Peyer's patch (tissue), 4 donors: ENCODE measurements around the gene TUBA3E. TPM values are rescaled to one million over a fixed set of nuclear protein-coding genes. Genes with fewer than 3 reads are reported as not detected.
A peak's percentile ranks its signal among the peaks of the same experiment; 100 is the strongest.
"Not testable (repeated sequence)": the region's sequence is repeated elsewhere in the genome, so short reads cannot be mapped to it uniquely, and the experiment has no call there.

Source experiments
- DNase-seq, 3 donors: peaks; one replicate each; pipeline ENCODE4 v3.0.0-alpha.2; 2017 to 2019
- H3K27ac ChIP-seq, 4 donors: fragments of 200-600 bp; sonication (generic); one replicate each; pipeline ENCODE4 v1.5.1; 2016 to 2019
- H3K27me3 ChIP-seq, 2 donors: fragments of 200-600 bp; sonication (generic); one replicate each; pipeline ENCODE4 v1.5.1; 2019
- H3K36me3 ChIP-seq, 3 donors: fragments of 200-600 bp; sonication (generic); one replicate each; pipeline ENCODE4 v1.5.1; 2016 to 2019
- H3K4me1 ChIP-seq, 4 donors: fragments of 200-600 bp; sonication (generic); one replicate each; pipeline ENCODE4 v1.5.1; 2016 to 2019
- H3K4me3 ChIP-seq, 4 donors: fragments of 200-600 bp; sonication (generic); 1 replicate in 3 of 4; 2 replicates in 1 of 4; pipeline ENCODE4 v1.5.1; 2016 to 2019; ENCODE audit warnings: mild to moderate bottlenecking in 1 of 4
- H3K9me3 ChIP-seq, 4 donors: fragments of 200-600 bp; sonication (generic); one replicate each; pipeline ENCODE4 v1.5.1; 2016 to 2019; ENCODE audit warnings: mild to moderate bottlenecking in 1 of 4
- CTCF ChIP-seq, 6 experiments: fragments of 450-650 bp in 4 of 6; fragments of 200-600 bp in 2 of 6; sonication (generic) in 1 of 6; IDR thresholded peaks; one replicate each; pipeline ENCODE4 v1.5.1; 2017 to 2019; ENCODE audit warnings: antibody characterized with exemption in 6 of 6, mild to moderate bottlenecking in 3 of 6, moderate library complexity in 1 of 6
- POLR2A ChIP-seq, 2 donors: fragments of 450-650 bp; IDR thresholded peaks; one replicate each; pipeline ENCODE4 v1.5.1; 2017; ENCODE audit warnings: antibody characterized with exemption in 2 of 2, mild to moderate bottlenecking in 2 of 2, moderate library complexity in 2 of 2
- total RNA-seq, 4 donors: library from RNA; depleted of rRNA; stranded (reverse); fragments of >200 nt; gene quantifications; one replicate each; pipeline ENCODE4 v1.1.0, GENCODE V29; 2016

Gene TUBA3E
- not detected for total RNA-seq

- Histone ChIP-seq H3K4me1 (no peaks in the 10 kb centered on the region), H3K27ac (no peak within 1 kb of the TSS), H3K4me3 (no peak within 1 kb of the TSS), H3K9me3 (no peaks in the 10 kb centered on the region), H3K27me3 (no peaks in the 10 kb centered on the region), H3K36me3 (no peaks in the 10 kb centered on the region)
- no peak for DNase-seq
- no peak for TF ChIP-seq POLR2A (IDR thresholded peaks at IDR 0.05)
- TF ChIP-seq CTCF (IDR thresholded peaks at IDR 0.05): no peak
Observed at GRCh38 chr2:130198343-130198742, at the start of gene TUBA3E. Gene TUBA3E, minus strand, starts transcription at chr2:130198439. Its CDS starts 79 bp downstream, at chr2:130198360.

GRCh38 chr2:130246430-130246829 lies 48.2 kb upstream of the TUBA3E start:
- H3K4me1 ChIP-seq: no peaks in the 10 kb centered on the region
- H3K27me3 ChIP-seq: no peaks in the 10 kb centered on the region
- no peak overlapping the region for H3K27ac ChIP-seq
- no peaks in the 10 kb centered on the region for H3K36me3 ChIP-seq
- no peak for TF ChIP-seq POLR2A (IDR thresholded peaks at IDR 0.05)
- no peak for TF ChIP-seq CTCF (IDR thresholded peaks at IDR 0.05)
- no peak for DNase-seq
- no peaks in the 10 kb centered on the region for H3K9me3 ChIP-seq
- H3K4me3 ChIP-seq: no peak overlapping the region

GRCh38 chr2:130245976-130246375 lies 47.7 kb upstream of the TUBA3E start:
- no peaks in the 10 kb centered on the region for H3K27me3 ChIP-seq
- TF ChIP-seq POLR2A (IDR thresholded peaks at IDR 0.05) (no peak), CTCF (IDR thresholded peaks at IDR 0.05) (no peak)
- no peak for DNase-seq

GRCh38 chr2:130243359-130243758 lies 45.1 kb upstream of the TUBA3E start:
- Histone ChIP-seq H3K4me1 (no peaks in the 10 kb centered on the region), H3K27ac (no peak overlapping the region), H3K27me3 (no peaks in the 10 kb centered on the region), H3K36me3 (no peaks in the 10 kb centered on the region), H3K9me3 (no peaks in the 10 kb centered on the region), H3K4me3 (no peak overlapping the region)
- no peak for DNase-seq
- TF ChIP-seq POLR2A (IDR thresholded peaks at IDR 0.05) (no peak), CTCF (IDR thresholded peaks at IDR 0.05) (no peak)

More at GRCh38 chr2:130245976-130246375, 47.7 kb upstream of the TUBA3E start:
- Histone ChIP-seq H3K36me3 (no peaks in the 10 kb centered on the region), H3K27ac (no peak overlapping the region), H3K4me1 (no peaks in the 10 kb centered on the region), H3K4me3 (no peak overlapping the region), H3K9me3 (no peaks in the 10 kb centered on the region)

- DNase-seq: peak in 2 of 3 donors; percentile 75 to 85
- no peaks in the 10 kb centered on the region for H3K9me3 ChIP-seq
- H3K4me3 ChIP-seq: no peak overlapping the region
- no peak overlapping the region for H3K27ac ChIP-seq
- H3K36me3 ChIP-seq: no peaks in the 10 kb centered on the region
- H3K4me1 ChIP-seq: no peaks in the 10 kb centered on the region
- H3K27me3 ChIP-seq: no peaks in the 10 kb centered on the region
- TF ChIP-seq POLR2A (IDR thresholded peaks at IDR 0.05) (no peak), CTCF (IDR thresholded peaks at IDR 0.05) (no peak)
Observed at GRCh38 chr2:130241041-130241707, 42.9 kb upstream of the TUBA3E start.

- not testable (repeated sequence) for H3K4me1 ChIP-seq, DNase-seq, H3K9me3 ChIP-seq, H3K4me3 ChIP-seq, H3K27ac ChIP-seq, H3K36me3 ChIP-seq, H3K27me3 ChIP-seq
Observed at GRCh38 chr2:130239581-130239980, 41.3 kb upstream of the TUBA3E start.

GRCh38 chr2:130233066-130233465 lies 34.8 kb upstream of the TUBA3E start:
- not testable (repeated sequence) for DNase-seq, H3K36me3 ChIP-seq, H3K27me3 ChIP-seq, H3K4me1 ChIP-seq, H3K9me3 ChIP-seq, H3K4me3 ChIP-seq, H3K27ac ChIP-seq
